HG02763 (cell line): ENCODE data around the gene PSMC3.

ENCODE experiments used
- ATAC-seq: cut with Tn5 transposase; IDR thresholded peaks from one replicate; pipeline ENCODE4 v1.9.1; 2021; ENCODE audit warnings: mild to moderate bottlenecking, moderate library complexity; ENCODE audit not compliant: unreplicated experiment

PSMC3 gene

GRCh38 chr11:47395223-47396048, 30.8 kb downstream of the PSMC3 start:
- no peak for ATAC-seq

- no peak for ATAC-seq
Measured at GRCh38 chr11:47394322-47395222, 31.7 kb downstream of the PSMC3 start.

GRCh38 chr11:47394050-47394321, 32.3 kb downstream of the PSMC3 start:
- ATAC-seq = no peak

DNA sequence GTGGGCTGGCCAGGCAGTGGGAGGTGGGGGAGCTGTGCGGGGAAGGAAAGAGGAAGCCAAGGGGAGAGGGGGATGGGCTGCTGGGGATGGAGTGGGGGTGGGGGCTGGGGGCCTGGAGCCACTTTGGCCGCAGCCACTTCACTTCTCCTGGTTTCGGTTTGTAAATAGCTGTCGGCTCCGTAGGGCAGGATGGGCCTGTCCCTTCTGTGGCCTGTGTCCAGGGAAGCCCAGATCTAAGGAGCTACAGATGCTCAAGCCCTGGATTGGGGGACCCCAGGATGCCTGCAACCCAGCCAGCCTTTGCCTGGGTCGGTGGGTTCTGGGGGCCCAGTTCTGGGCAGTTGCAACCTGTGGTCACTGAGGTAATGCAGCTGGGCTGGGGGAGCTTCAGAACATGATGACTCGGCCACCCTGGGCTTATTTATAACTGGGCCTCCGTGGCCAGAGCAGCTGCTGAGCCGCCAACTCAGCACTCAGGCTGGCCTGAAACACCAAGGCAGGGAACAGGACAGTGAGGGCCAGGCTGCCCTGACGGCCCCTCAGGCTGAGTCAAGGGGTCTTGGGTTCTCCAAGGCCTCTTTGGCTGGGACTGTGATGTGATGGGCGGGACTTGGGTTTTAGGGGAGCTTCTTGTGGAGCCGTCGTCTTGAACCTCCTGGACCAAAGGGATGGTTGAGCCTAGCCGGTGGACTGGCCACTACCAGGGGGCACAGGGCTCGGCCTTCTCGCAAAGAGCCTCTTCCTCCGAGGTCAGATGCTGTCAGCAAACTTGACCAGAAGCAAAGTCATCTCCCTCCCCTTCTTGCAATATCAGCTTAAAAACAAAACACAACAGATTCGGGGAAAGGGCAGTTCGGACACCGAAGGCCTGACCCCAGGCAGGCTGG, 32.8 kb downstream of the PSMC3 start:
- no peak for ATAC-seq

- ATAC-seq = no peak
Measured at GRCh38 chr11:47392546-47393162, 33.6 kb downstream of the PSMC3 start.

DNA sequence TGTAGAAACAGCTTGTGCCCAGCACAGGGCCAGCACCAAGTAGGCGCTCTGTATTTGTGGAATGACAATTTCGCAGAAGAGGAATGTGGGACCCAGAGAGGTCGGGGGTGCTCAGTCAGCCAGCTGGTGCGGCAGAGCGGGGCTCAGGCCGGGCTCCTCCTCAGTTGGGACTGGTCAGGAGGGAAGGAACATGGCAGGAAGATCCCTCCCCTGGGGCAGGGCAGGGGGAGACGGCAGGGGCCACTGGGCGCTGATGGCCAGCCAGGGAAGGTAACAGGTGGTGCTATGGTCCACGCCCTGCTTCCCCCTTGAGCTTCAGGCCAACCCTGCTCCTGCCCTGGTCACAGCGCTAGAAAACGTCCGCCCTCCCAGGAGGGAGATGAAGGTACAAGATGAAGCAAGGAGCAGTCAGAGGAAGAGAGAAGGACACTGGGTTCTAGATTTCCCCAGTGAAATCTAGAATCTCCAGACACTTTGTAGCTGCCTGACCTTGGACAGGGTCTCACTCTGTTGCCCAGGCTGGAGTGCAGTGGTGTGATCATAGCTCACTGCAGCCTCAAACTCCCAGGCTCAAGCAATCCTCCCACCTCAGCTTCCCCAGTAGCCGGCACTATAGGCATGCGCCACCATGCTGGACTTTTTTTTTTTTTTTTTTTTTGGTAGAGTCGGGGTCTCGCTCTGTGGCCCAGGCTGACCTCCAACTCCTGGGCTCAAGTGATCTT, 34.4 kb downstream of the PSMC3 start:
- no peak for ATAC-seq

- ATAC-seq = no peak
Measured at GRCh38 chr11:47391077-47391583, 35.1 kb downstream of the PSMC3 start.

GRCh38 chr11:47390422-47390760, 35.8 kb downstream of the PSMC3 start:
- ATAC-seq = no peak

- no peak for ATAC-seq
Measured at GRCh38 chr11:47389577-47390421, 36.4 kb downstream of the PSMC3 start.

DNA sequence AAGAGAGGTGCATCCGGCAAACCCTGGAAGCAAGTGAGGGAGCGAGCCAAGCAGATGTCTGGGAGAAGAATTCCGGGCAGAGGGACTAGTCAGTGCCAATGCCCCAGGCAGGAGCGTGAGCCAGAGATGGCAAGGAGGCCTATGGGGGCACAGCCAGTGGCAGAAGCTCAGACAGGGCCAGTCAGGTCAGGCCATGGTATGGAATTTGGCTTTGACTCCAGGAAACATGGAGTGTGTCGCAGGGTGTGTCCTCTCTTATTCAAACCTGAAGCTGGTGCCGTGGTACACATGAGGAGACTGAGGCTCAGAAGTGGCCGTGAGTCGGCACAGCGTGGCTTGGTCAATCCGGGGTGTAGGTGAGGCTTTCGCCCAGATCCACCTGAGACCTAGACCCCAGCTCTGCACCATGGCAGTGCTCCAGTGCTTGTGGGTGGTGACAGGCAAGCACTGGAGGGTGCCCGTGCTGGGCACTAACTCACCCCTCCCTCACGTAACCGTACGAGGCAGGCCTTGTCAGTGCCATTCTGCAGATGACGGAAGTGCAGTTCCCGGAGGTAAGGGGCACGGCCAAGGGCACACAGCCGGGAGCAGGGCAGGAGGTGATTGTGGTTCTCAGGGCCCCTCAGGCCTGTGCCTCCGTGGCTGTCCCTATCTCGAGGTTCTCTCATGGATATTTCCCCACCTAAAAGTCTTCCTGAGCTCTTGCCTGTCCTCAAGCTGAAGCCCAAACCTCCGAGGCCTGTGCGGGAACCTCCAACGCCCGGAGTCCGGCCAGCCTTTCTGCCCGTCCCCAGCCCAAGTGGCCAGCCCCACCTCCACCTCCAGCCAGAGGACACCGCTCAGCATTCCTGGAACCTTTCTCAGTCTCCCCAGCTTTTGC, 37.3 kb downstream of the PSMC3 start:
- ATAC-seq = no peak

GRCh38 chr11:47387944-47388696, 38.1 kb downstream of the PSMC3 start:
- no peak for ATAC-seq

DNA sequence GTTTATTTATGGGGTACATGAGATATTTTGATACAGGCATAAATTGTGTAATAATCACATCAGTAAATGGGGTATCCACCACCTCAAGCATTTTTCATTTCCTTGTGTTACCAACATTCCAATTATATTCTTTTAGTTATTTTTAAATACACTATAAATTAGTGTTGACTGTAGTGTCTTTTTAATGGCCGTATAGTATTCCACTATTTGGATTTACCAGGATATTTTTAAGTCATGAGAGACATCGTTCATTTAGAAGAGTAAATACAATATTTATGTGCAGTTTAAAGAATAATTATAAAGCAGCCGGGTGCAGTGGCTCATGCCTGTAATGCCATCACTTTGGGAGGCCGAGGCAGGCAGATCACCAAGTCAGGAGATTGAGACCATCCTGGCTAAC, 41.7 kb downstream of the PSMC3 start:
- ATAC-seq = no peak

GRCh38 chr11:47383071-47383470, 43.2 kb downstream of the PSMC3 start:
- ATAC-seq = no peak

- no peak for ATAC-seq
Measured at GRCh38 chr11:47380078-47380477, 46.2 kb downstream of the PSMC3 start.

GRCh38 chr11:47379317-47379716, 46.9 kb downstream of the PSMC3 start:
- ATAC-seq = no peak

DNA sequence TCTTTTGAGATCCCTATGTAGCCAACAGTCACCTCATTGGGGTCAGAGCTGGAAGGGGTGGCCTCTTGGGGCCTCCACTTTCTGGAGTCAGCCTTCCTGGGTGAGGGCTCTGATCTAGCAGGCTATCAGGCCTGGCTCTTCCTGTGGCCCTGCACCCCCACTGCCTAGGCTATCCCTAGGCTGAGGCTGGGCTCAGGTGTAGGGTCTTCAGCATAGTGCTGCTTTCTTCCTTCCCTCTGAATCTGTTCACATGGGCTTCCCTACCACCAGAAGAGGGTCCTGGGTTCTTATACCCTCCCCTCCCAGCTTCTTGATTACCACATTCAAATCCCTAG, 47.4 kb downstream of the PSMC3 start:
- ATAC-seq = peak; percentile 2

DNA sequence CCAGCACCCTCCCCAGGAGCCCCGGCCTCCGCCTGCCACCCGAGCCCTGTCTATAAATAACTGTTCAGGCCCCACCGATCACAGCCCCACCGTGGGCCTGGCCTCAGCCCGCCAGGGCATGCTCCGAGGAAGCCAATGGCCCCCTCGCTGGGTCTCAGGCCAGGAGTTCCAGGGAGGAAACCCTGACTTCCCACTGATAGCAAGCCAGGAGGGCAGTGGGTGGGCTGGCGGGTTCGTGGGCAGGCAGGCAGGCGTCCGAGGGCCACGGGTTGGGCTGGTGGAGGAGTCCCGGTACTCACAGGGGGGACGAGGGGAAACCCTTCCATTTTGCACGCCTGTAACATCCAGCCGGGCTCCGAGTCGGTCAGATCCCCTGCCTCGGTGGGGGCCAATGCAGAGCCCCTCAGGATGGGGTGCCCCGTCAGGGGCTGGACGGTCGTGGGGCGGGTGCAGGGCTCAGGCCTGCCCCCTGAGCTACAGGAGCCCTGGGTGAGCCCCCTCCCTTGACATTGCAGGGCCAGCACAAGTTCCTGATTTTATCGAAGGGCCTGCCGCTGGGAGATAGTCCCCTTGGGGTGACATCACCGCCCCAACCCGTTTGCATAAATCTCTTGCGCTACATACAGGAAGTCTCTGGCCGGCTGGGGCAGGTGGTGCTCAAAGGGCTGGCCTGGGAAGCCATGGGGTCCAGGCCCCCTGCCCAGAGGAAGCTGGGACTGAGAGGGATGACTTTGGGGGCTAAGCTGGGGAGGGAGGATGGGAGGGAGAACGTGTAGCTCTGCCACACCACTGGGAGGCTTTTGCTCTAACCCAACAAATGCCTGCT, 48.0 kb downstream of the PSMC3 start, which contains the start of gene SPI1:
SPI1 (minus strand) TSS at position 538 of the 826 bp plus-strand sequence; CDS start at position 344, 194 bp downstream.
- ATAC-seq = peak; percentile 78
